HG02852 (cell line): ENCODE measurements around the gene SLCO1A2.
"Not testable (repeated sequence)": the region's sequence is repeated elsewhere in the genome, so short reads cannot be mapped to it uniquely, and the experiment has no call there.

Source experiments
- ATAC-seq: cut with Tn5 transposase; IDR thresholded peaks from one replicate; pipeline ENCODE4 v1.9.1; 2021; ENCODE audit warnings: mild to moderate bottlenecking, moderate library complexity; ENCODE audit not compliant: unreplicated experiment

The SLCO1A2 gene, protein sequence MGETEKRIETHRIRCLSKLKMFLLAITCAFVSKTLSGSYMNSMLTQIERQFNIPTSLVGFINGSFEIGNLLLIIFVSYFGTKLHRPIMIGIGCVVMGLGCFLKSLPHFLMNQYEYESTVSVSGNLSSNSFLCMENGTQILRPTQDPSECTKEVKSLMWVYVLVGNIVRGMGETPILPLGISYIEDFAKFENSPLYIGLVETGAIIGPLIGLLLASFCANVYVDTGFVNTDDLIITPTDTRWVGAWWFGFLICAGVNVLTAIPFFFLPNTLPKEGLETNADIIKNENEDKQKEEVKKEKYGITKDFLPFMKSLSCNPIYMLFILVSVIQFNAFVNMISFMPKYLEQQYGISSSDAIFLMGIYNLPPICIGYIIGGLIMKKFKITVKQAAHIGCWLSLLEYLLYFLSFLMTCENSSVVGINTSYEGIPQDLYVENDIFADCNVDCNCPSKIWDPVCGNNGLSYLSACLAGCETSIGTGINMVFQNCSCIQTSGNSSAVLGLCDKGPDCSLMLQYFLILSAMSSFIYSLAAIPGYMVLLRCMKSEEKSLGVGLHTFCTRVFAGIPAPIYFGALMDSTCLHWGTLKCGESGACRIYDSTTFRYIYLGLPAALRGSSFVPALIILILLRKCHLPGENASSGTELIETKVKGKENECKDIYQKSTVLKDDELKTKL

DNA sequence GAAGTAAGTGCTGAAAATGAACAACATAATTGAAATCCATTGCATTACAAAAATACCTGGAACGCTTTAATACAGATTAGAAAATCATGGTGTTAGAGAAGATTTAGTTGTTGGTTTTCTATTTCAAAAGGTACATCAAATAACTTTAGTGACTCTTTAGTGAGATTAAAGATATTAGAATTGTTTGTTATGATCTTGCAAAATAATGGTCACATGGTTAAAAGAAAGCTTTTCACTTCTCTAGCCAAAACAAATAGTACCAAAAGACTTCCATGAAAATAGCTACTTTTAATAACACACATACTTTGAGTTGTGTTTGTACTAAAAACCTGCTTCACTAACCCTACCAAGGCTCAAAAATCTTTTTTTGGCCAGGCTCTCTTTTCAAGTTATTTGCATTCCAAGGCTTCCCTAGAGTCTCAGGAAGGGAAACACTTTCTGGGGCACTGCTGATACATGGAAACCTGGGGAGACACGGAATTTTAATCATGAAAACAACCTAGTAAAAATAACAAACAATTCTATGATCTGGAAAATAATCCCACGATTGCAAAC, at the start of gene SLCO1A2:
Gene SLCO1A2, minus strand, starts transcription at position 147 of the 555 bp plus-strand sequence. CDS start 270 bp downstream, outside the sequence.
- ATAC-seq = no peak

DNA sequence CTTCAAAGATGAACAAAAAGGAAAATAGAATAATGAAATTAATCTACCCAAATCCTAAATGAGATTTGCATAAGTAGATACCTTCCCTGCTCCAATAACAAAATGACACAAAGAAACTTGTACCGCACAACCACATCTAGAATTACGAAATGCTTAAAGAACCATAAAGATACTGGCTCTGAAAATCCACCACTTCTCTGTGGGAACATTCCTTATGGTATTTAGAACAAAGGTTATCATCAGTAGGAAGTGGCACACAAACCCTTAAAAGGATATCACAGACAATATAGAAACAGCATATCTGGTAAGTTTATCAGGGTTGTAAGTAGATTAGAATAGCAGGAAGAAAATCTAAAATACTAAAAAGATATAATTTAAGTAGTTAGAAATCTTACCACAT, 49.5 kb upstream of the SLCO1A2 start:
- no peak for ATAC-seq

DNA sequence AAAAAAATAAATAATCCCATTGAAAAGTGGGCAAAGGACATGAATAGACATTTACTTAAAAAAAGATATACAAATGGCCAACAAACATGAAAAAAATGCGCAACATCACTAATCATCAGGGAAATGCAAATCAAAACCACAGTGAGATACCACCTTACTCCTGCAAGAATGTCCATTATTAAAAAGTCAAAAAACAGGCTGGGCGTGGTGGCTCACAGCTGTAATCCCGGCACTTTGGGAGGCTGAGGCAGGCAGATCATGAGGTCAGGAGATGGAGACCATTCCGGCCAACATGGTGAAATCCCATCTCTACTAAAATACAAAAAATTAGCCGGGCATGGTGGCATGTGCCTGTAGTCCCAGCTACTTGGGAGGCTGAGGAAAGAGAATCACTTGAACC, 46.6 kb upstream of the SLCO1A2 start:
- ATAC-seq = not testable (repeated sequence)

DNA sequence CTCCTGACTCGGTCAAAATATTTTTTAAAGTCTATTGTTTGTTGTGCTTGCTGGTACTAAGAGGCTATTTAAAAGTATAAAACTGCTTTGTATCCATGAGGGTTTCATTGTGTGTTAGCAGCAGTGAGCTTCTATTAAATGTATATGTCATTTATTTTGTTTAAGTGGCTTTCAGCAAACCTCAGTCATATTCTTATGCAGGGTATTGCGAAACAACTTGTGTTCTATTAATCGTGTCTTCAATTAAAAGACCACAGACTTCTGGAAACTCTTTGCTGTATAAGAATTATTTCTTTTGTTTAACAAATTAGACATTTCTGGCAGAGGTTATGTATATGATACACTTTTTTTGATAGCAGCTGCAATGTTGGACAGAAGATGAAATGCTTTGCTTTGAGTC, 44.5 kb upstream of the SLCO1A2 start:
- ATAC-seq = no peak

DNA sequence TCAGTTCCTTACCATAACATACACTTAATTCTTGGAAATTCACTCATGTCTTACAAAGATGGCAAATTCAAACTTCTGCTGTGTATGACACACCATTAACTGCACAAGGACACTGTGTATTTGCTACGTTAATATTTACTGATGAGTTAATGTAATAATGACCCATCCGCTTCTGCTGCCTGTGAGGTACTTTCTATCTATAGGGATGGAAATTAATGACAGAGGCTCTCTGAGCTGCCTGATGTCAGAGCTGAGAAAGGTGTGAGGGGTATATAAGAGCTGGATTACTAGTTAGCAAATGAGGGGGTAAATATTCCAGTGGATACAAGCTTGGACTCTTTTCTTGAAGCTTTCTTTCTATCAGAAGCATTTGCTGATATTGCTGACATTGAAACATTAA, 37.9 kb upstream of the SLCO1A2 start, which contains the start of gene IAPP:
Gene IAPP, plus strand, starts transcription at position 301 of the 400 bp plus-strand sequence. CDS start 450 bp downstream, outside the sequence.
- ATAC-seq = no peak

DNA sequence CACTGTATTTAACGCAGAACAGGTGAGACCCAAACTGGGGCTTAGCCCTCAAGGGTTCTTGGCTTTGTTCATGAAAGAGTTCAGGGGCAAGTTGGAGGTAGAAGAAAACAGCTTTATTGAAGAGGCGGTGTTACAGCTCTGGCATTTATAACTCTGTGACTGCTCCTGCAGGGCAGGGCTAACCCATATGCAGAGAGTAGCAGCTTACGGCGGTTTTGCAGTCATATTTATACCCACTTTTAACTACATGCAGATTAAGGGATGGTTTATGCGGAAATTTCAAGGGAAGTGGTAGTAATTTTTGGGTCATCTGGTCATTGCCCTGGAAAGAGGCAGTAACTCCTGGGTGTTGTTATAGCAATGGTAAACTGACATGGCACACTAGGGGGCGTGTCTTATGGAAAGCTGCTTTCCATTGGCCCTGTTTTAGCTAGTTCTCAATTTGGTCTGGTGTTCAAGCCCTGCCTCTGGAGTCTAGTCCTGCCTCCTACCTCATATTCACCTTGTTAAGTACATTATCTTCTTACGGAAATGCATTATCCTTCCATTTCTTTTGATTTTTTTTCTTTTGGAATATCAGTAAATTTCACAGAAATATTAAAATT, 36.2 kb upstream of the SLCO1A2 start:
- no peak for ATAC-seq

DNA sequence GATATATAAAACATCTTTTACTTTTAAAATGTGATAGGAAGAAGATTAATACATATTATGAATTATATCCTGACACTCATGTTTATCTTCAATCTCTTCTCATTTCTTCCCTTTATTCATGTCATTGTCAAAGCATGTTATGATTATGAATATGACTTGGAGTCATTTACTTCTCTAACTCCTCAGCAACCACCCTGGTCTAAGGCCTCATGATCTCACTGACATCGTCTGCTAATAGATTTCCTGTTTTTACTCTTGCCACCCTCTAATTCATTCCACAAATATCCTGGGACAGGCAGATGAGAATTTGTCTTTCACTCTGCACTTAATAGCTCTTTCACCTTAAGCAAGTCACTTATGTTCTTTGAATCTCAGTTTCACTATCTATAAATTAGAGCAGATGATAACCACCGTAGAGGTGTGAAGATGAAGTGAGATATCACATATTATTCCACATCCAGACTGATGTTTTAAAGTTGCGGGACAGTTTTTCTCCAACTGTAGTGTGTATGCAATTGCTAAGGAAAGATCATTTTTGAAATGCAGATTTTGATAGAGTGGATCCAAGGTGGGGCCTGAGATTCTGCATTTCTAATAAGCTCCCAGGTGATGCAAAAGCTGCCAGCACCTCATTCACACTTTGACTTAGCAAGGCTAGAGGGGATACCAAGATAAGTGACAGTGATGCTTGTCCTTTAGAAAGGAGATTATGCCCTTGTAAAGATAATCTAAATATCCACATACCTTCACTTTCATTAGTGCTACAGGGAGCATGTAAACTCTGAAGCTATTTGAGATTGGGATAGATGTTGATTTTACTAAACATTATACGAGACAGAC, 34.6 kb upstream of the SLCO1A2 start:
- no peak for ATAC-seq

DNA sequence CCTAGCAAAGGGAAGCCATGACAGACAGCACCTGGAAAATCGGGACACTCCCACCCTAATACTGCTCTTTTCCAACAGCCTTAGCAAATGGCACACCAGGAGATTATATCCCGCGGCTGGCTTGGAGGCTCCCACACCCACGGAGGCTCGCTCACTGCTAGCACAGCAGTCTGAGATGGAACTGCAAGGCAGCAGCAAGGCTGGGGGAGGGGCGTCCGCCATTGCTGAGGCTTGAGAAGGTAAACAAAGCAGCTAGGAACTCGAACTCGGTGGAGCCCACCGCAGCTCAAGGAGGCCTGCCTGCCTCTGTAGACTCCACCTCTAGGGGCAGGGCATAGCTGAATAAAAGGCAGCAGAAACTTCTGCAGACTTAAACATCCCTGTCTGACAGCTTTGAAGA, 25.9 kb upstream of the SLCO1A2 start:
- not testable (repeated sequence) for ATAC-seq

DNA sequence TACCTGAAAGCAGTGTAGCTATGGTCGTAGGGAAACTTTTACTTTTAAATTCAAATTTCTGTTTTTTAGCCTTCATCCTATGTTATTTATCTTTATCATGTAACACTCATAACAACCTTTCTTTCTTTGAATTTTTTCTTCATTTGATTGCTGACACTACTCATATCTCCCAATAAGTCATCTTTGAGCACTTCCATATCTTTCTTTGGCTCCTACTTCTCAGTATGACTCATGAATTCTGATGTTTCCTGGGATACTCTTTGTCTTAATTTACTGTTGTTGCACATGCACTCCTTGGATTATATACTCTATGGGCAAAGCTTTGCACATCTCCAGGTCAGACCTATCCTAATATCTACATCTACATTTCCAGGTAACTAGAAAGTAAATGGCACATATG, 19.9 kb upstream of the SLCO1A2 start:
- no peak for ATAC-seq

DNA sequence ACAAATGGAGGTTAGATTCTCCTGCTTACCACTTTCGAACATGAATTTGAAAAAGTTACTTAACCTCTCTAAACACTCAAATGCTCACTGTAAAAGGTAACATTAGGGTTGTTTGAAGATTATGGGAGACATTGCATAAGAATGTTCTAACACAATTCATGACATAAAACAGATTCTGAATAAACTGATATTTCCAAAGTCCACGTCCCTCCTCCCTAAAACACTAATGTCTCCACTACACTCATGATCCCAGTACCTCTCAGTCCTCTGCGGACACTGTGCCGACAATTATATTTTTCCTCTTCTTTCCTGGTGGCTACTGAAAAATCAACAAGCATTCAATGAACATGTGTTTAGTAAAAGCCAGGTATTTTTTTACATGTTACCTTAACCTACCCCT, 19.2 kb upstream of the SLCO1A2 start:
- ATAC-seq = no peak

DNA sequence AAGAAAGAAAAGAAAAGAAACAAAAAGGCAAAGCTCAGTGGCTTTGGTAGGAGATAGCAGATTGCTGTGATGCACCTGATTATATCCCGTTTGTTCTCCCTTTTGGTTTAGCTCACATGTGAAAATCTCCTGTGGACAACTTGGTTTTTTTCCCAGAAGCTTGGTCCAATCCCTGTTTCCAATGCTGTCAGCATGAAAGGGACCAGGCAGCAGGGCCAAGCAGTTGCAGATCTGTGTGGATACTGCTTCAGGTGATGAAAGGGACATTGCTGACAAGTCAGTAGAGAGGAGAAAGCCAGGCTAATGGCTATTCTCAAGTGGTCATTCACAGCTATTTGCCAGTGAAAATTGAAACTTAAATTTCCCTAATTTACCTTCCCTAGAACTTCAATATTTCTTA, 18.8 kb upstream of the SLCO1A2 start:
- no peak for ATAC-seq

DNA sequence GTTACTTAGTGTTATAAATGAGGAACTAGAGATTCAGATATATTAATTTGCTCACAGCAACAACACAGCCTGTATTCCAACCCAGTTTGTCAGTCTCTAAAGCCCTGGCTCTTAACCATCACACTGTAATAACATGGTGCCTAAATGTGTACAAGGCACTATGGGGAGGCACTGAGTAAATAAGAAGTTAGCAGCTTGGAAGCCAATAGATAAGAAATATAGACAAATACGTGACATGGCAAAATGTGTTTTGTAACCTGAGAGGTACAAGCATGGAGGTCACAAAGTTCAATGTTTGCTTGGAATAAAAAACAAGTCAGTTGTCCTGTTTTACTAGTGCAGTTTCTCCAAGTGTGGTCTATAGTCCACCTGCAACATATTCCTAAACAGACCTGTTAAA, 16.3 kb upstream of the SLCO1A2 start:
- ATAC-seq = no peak

DNA sequence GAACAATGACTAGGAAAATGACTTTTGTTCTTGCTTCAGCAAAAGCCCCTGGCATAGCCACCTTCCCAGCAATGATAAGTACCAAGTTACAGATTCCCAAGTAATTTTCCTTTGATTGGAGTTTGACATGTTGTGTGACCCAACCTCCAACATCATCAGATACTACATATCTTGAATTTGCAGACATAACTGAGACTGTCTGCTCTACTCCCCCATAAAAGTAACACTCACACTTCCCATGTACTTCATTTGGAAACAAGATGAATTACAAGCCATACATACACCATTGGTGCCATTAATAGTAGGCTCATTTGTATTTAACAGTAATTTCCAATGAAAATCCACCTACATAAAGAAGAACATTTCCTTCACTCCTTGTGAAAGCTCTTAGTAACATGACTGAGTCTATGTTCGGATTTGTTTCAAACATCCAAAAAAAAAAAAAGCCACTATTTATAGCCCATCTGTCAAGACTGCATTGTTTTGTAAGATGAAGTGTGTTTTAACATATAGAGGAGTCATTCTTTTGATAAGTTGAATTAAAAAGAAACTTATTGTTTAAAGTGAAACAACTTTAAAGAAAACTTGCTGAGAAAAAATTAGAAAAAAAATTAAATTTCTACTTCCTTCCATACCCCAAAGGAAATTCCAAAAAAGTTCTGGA, 12.0 kb upstream of the SLCO1A2 start:
- no peak for ATAC-seq

DNA sequence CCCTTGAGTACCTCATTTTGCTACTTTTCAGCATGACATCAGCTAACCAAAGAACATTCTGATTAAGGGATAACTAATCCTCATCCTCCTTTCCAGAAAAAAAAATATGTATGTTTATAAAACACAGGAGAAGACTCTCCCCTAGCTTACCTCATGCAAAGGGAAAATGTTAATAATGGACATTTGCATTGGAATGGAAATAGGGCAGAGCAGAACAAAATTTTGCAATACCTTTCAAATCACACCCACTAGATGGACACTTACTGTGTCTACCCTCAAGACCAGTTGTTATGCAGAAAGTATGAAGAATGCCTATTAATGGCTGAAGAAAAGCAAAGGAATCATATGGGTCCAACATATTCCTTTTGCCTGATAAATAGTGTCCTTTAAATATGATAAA, 8.9 kb upstream of the SLCO1A2 start:
- no peak for ATAC-seq

DNA sequence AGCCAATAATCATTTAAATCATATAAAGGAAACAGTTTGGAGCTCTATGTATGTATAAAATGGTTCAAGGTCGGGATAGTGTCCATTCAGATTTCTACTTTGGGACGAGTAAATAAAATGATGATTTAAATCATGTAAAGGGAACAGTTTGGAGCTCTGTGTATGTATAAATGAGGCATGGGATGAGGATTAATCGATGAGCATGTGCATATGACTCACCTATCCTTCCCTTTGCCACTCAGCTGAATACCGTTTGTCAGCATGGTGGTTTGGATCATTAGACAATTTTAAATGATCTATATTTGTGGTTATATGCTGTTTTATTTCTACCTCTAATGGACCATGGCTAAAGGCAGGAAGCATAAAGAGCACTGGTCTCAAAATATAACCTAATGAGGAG, 7.1 kb upstream of the SLCO1A2 start:
- no peak for ATAC-seq

DNA sequence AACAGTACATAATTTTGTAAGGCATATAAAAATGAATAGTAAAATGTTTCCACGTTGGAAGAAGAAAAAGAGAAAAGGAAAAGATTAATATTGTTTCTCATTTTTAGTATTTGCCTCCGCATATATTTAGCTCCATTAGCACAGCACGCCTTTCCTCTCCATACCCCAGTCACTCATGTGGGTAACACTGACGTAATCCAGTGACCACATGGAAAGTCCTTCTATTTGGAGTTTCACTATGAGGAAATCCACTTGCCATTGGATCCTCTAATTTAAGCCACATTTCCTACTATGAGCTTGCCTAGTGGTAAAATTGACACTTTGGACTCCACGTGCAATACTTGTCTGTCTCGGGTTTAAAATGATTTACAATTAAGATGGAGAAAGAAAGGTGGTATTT, 5.7 kb upstream of the SLCO1A2 start:
- ATAC-seq = no peak

DNA sequence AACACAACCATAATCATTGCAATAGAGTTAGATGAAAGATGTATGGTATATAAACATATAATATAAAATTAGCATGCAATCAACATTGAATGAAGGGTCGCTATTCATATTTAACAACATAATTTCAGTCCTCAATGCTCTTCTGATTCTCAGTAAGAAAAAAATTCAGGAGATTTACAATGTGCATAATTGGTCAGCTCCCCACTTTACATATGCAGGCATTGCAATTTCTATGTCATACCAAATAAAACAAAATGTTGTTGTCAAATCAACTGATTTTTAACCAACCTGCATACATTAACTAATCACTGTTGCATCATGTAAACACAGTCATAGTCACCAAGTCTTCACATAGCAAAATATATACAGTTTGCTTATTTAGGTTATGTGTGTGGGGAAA, 5.2 kb upstream of the SLCO1A2 start:
- no peak for ATAC-seq

DNA sequence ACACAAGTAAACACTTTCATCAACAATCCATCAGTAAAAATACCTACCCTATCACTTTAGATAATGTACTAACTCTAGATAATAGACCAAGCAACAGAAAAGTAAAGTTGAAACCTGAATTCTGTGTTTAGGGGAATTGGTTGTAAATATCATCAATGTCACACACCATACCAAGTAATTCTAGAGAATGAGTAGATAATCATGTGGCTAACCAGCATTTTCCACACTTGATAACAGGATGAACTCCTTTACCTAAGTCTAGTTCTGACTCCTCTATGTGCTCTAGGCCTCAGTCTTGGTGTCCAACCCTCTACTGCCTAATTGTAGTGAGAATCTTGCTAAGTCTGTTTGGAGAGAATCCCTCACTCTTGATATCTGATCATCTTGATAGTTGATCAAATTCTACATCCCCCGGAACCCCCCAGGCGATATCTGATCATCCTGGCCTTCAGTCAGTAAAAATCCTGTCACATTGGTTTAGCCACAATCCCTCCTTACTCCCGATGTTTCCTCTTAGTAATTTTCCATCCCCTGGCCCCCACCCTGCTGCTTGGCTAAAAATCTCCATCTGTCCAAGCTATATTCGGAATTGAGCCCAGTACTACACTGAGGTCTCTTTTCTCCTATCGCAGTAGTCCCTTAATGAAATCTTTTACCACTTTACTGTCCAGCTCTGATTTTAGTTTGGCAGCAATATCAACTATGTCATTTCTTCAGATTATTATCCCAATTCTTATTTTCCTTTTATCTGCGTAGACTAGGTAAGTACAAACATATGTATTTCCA, 3.4 kb upstream of the SLCO1A2 start:
- no peak for ATAC-seq

DNA sequence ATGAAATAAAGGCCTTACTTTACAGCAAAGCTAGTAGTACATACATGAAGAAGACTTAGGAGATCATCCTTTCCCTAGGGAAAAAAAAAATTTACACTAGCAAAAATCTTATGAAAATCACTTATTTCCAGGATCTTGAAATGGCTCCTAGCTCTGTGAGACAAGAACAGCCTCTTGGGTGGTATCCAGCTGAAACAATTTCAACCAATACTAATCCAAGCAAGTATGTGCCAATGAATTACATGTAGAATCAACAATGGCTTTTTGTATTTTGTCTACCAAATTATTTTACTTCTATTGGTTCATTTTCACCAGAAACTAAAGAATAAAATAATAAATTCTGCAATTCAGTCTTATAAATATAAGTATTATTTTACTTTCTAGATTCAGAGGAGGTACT, 2.7 kb upstream of the SLCO1A2 start:
- no peak for ATAC-seq
